HuH-7.5 (cell line): ENCODE measurements around the gene UBR3.
"Not testable (repeated sequence)": the region's sequence is repeated elsewhere in the genome, so short reads cannot be mapped to it uniquely, and the experiment has no call there.

ENCODE experiments used
- DNase-seq: peaks from one replicate; pipeline ENCODE4 v3.0.0; 2011; ENCODE audit warnings: low spot score

The UBR3 gene

GRCh38 chr2:169827272-169828140, at the start of gene UBR3:
Gene UBR3, plus strand, starts transcription at chr2:169827454. Its CDS starts 54 bp downstream, at chr2:169827508.
- DNase-seq: peak; percentile 96

GRCh38 chr2:169778446-169778845, 48.8 kb upstream of the UBR3 start:
- DNase-seq: no peak

GRCh38 chr2:169781249-169782013, 45.8 kb upstream of the UBR3 start:
- DNase-seq: no peak

- DNase-seq: no peak
Measured at GRCh38 chr2:169782513-169782912, 44.7 kb upstream of the UBR3 start.

GRCh38 chr2:169790581-169790980, 36.7 kb upstream of the UBR3 start:
- DNase-seq: no peak

- DNase-seq: no peak
Measured at GRCh38 chr2:169795181-169795580, 32.1 kb upstream of the UBR3 start.

- DNase-seq: no peak
Measured at GRCh38 chr2:169796441-169796840, 30.8 kb upstream of the UBR3 start.

- DNase-seq: no peak
Measured at GRCh38 chr2:169797601-169798000, 29.7 kb upstream of the UBR3 start.

GRCh38 chr2:169798397-169798717, 28.9 kb upstream of the UBR3 start:
- DNase-seq: no peak

- peak; percentile 91 for DNase-seq
Measured at GRCh38 chr2:169798718-169799592, 28.3 kb upstream of the UBR3 start, which contains the start of gene SSB. Gene SSB, plus strand, starts transcription at chr2:169798871. Its CDS starts 2,090 bp downstream, at chr2:169800961.

GRCh38 chr2:169803480-169803879, 23.8 kb upstream of the UBR3 start:
- no peak for DNase-seq

GRCh38 chr2:169806586-169806985, 20.7 kb upstream of the UBR3 start:
- DNase-seq: no peak

GRCh38 chr2:169808221-169808620, 19.0 kb upstream of the UBR3 start:
- no peak for DNase-seq

GRCh38 chr2:169815849-169816248, 11.4 kb upstream of the UBR3 start:
- no peak for DNase-seq

GRCh38 chr2:169816961-169817360, 10.3 kb upstream of the UBR3 start:
- not testable (repeated sequence) for DNase-seq

GRCh38 chr2:169817369-169817768, 9.9 kb upstream of the UBR3 start:
- DNase-seq: not testable (repeated sequence)

- DNase-seq: no peak
Measured at GRCh38 chr2:169818241-169818640, 9.0 kb upstream of the UBR3 start.

- DNase-seq: no peak
Measured at GRCh38 chr2:169819106-169819505, 8.1 kb upstream of the UBR3 start.

GRCh38 chr2:169820101-169820500, 7.2 kb upstream of the UBR3 start:
- not testable (repeated sequence) for DNase-seq

GRCh38 chr2:169822036-169822435, 5.2 kb upstream of the UBR3 start:
- no peak for DNase-seq

GRCh38 chr2:169822785-169823392, 4.4 kb upstream of the UBR3 start:
- no peak for DNase-seq

- no peak for DNase-seq
Measured at GRCh38 chr2:169823996-169824372, 3.3 kb upstream of the UBR3 start.
